Measurements from ENCODE around the gene MYDGF.

GRCh38 chr19:4691373-4691772, 21.2 kb upstream of the MYDGF start:
- no peak for TF ChIP-seq CTCF (IDR thresholded peaks at IDR 0.05)
- TF ChIP-seq EZH2 (IDR thresholded peaks at IDR 0.05): no peak
- no peak for TF ChIP-seq EZH2phosphoT487 (IDR thresholded peaks at IDR 0.05)
